Right lung (tissue), 5 donors: ENCODE measurements around the gene CDC45. TPM values are rescaled to one million over a fixed set of nuclear protein-coding genes. Genes with fewer than 3 reads are reported as not detected.
"Not testable (repeated sequence)": the region's sequence is repeated elsewhere in the genome, so short reads cannot be mapped to it uniquely, and the experiment has no call there.

Source experiments
- DNase-seq, 2 donors: peaks; one replicate each; pipeline ENCODE4 v3.0.0-alpha.2; 2013
- polyA plus RNA-seq, 5 donors: library from polyadenylated mRNA; unstranded; fragments of 120-200 nt; gene quantifications; one replicate each; pipeline versions ENCODE4 v1.2.1 to v1.2.3, GENCODE V29; 2013; ENCODE audit warnings: inconsistent platforms in 1 of 5, low replicate concordance in 1 of 5; ENCODE audit not compliant: insufficient read length in 5 of 5, insufficient read depth in 1 of 5

CDC45 gene
- polyA plus RNA-seq, 5 donors: 10.0 to 24.7 (median 18.3) TPM

DNA sequence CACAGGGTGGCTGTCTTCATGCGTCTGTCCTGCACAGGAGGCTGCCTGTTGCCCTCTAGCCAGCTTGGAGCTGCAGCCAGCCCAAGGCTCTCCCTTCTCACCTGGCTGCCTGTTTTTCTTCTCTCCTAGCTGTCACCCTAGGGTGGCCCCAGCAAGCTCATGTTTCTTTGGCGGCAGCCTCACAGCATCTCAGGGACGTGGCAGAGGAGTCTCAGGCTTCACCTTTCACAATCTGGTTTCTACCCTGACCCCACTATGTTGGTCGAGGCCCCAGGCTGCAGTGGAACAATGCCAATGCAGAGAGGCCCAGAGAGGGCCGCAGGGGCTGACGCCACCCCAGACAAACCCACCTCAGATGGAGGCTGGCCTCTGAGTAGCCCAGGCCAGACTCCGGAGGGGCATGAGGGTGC lies 47.0 kb downstream of the CDC45 start:
- no peak for DNase-seq

DNA sequence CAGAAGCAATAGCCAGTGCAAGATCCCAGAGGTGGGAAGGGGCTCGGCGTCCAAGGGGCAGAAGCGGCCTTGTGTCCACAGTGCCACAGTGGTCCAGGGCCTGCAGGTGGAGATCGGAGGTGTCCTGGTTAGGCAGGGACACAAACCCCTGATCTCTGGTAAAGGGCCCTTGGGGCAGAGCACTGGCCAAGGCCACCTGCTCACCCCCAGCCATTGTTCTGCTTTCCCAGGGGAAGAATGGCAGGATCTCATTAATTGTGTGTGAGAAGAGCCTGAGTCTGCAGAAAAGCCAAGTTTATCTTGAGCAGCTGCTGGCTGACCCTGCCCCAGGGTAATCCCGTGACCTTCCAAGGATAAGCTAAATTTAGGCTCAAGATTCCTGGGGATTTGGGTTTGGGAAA lies 47.6 kb downstream of the CDC45 start:
- no peak for DNase-seq

DNA sequence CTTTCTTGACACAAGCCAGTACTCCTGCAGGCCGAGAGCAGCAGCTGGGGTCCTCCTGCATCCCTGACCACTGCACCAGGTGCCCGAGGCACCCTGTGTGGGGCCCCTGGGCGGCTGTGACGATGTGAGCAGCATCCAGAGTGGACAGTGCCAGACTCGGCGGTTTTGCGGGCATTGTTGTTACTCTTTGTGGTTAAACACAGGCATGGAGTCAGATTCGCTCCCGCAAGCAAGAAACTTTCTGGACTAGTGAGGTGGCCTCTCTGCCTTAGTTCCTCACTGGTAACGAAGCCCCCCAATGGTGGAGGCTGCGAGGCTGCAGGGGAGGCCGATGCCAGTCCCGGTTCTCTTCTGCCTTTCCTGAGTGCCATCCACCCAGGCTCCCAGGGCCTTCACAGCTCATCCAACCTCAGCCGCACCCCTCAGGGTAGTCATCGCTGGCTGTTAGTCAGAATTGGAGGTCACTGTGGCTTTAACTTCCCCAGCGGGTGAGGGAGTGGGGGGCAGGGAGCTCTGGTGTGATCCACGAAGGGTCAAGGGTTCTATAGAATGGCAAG lies 48.2 kb downstream of the CDC45 start:
- no peak for DNase-seq

DNA sequence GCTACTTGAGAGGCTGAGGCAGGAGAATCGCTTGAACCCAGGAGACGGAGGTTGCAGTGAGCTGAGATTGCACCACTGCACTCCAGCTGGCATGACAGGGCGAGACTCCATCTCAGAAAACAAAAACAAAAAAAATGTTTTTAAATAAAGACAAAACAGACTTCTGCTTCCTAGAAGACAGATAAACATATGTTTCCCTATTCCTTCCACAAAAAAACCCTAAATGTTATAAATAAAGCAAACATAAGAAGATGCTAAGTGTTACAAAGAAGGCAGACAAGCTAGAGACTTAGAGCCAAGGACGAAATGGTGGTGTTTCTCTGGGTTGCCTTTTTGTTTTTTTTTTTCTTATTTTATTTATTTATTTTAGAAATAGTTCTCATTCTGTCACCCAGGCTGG lies 50.1 kb downstream of the CDC45 start:
- no peak for DNase-seq

DNA sequence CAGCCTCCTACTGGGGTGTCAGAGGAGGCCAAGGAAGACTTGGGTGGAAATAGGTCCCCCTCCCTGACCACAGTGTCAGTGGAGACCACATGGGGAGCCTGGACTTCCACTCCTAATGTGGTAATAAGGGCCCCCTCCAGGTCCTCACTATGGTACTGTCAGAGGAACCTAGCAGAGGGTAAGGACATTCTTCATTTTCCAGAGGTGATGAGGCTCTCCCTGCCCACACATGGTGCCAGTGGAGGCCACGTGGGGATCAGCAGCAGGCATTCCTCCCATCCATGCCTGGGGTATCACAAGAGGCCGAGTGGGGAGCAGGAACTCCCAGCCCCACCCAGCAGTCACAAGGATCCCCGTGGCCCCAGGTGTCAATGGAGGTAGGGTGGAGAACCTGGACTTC lies 51.0 kb downstream of the CDC45 start:
- no peak for DNase-seq

DNA sequence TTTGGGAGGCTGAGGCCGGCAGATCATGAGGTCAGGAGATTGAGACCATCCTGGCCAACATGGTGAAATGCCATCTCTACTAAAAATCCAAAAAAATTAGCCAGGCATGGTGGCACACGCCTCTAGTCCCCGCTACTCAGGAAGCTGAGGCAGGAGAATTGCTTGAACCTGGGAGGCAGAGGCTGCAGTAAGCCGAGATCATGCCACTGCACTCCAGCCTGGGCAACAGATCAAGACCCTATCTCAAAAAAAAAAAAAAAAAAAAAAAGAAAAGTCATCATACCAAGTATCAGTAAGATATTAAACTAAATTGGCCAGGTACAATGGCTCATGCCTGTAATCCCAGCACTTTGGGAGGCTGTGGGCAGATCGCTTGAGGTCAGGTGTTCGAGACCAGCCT lies 51.6 kb downstream of the CDC45 start:
- not testable (repeated sequence) for DNase-seq

DNA sequence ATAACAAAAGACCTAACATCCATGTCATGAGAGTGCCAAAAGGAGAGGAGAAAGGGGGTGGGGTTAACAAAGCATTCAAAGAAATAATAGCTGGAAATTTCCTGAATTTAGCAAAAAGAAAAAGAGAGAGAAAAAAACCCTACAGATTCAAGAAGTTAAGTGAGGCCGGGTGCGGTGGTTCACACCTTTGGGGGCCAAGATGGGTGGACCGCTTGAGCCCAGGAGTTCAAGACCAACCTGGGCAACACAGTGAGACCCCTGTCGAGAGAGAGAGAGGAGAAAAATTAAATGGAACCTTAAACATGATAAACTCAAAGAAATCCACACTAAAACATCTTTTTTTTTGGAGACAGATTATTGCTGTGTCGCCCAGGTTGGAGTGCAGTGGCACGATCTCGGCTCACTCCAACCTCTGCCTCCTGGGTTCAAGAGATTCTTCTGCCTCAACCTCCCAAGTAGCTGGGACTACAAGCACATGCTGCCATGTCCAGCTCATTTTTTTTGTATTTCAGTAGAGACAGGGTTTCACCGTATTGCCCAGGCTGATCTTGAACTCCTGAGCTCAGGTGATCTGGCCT lies 53.4 kb downstream of the CDC45 start:
- no peak for DNase-seq

DNA sequence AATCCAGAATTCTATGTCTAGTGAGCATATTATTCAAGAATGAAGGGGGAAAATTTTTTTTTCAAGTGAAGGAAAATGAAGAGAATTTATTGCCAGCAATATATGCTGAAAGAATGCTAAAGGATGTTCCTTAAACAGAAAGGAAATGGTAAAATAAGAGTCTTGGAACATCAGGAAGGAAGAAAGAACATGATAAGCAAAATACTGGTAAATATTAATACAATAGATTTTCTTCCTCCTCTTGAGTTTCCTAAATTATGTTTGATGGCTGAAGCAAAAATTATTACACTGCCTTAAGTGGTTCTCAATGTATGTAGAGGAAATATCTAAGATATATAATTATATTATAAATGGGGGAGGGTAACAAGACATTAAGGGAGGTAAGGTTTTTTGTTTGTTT lies 54.1 kb downstream of the CDC45 start:
- DNase-seq: no peak

DNA sequence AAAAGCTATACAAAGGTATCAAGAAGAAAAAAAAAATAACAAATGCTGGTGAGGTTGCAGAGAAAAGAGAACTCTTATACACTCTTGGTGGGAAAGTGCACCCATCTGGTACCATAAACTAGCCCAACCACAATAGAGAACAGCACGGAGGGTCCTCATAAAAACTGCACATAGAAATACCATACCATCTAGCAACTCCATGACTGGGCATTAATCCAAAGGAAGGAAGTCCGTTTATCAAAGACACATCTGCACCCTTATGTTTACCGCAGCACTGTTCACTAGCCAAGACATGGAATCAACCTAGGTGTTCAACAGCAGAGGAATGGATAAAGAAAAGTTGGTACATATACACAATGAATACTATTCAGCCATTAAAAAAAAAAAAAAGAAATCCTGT lies 55.3 kb downstream of the CDC45 start:
- no peak for DNase-seq

DNA sequence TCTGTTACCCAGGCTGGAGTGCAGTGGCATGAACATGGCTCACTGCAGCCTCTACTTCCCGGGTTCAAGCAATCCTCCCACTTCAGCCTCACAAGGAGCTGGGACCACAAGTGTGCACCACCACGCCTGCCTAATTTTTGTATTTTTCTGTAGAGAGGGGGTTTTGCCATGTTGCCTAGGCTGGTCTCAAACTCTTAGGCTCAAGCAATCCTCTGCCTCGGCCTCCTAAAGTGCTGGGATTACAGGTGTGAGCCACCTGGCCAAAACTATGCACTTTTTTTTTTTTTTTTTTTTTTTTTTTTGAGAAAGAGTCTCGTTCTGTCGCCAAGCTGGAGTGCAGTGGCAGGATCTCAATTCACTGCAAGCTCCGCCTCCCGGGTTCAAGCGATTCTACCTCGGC lies 56.8 kb downstream of the CDC45 start:
- DNase-seq: no peak

DNA sequence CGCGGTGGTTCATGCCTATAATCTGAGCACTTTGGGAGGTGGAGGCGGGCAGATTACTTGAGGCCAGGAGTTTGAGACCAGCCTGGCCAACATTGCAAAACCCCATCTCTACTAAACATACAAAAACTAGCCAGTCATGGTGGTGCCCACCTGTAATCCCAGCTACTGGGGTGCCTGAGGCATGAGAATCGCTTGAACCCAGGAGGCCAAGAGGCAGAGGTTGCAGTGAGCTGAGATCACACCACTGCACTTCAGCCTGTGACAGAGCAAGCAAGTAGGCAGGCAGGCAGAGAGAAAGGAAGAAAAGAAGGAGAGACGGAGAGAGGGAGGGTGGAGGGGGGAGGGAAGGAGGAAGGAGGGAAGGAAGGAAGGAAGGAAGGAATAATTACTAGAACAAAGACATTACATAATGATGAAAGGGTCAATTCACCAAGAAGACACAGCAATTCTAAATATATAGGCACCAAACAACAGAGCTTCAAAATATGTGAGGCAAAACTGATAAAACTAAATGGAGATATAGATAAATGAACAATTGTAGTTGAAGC lies 58.3 kb downstream of the CDC45 start:
- DNase-seq: no peak

DNA sequence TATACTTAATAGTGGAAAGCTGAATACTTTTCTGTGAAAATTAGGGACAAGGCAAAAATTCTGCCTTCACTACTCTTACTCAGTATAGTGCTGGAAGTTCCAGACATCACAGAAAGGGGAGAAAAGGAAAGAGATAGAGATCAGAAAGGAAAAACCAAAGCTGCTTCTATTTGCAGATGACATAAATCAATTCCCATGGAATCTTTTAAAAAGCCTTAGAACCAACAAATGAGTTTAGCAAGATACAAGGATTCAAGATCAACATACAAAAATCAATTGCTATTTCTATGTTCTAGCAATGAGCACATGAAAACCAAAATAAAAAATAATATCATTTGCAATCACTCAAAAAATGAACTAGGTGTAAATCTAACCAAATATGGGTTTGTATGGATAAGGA lies 60.7 kb downstream of the CDC45 start:
- DNase-seq: no peak

DNA sequence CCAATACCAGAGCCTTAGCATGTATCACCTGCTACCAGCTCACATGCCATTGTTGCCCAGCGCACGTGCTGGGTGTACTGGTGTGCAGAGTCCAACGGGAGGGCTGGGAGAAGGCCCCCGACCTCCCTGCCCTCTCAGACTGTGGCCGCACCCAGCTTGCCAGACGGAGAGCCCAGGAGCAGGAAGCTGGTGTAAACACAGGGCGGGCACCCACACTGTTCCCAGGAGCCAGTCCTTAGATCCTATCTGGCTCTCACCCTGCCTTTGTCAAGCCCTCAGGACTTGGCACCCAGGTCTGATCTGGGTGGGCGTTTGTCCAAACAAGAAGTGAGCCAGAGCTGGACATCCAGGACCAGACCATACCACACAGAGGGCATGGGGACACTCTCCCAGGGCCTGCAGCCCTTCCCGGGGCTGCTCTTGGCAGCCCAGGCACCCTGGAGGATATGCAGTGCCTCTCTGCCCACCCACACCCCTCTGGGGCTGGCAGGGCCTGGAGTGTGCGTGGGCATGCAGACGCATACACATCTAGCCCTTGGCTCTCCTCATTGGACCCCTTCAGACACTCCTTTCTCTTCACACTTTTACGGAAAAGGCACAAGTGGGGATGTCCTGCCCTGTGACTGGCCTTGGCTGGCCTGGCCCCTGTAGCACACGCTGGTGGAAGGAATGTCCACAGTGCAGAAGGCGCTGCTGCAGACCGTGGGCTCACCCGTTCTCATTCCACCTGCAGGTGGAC lies 64.4 kb downstream of the CDC45 start:
- DNase-seq: no peak

DNA sequence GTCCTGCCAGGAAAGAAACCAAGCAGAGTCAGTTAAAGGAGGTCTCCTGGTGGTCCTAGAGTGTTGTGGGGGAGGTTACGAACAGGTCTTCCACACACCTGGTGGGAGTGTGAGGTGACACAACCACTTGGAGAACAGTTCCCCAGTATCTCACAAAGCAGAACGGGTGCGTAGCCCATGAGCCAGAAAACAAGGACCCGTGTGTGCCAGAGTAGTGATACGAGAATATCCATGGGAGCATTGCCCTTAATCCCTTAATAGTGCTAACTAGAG lies 66.2 kb downstream of the CDC45 start:
- DNase-seq: no peak

DNA sequence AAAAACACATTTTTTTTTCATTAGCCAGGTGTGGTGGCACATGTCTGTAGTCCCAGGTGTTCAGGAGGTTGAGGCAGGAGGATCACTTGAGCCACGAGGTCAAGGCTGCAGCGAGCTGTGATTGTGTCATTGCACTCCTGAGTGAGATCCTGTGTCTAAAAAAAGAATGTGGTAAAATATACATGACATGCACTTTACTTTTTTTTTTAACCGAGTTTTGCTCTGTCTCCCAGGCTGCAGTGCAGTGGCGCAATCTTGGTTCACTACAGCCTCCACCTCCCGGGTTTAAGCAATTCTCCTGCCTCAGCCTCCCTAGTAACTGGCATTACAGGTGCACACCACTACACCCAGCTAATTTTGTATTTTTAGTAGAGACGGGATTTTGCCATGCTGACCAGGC lies 67.0 kb downstream of the CDC45 start:
- no peak for DNase-seq

DNA sequence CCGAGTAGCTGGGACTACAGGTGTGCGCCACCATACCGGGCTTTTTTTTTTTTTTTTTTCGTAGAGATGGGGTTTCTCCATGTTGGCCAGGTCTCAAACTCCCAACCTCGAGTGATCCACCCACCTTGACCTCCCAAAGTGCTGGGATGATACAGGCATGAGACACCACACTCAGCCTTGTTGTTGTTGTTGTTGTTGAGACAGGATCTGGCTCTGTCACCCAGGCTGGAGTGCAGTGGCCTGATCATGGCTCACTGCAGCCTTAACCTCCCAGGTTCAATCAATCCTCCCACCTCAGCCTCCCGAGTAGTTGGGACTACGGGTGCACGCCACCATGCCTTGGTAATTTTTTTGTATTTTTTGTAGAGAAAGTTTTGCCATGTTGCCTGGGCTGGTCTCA lies 67.9 kb downstream of the CDC45 start:
- DNase-seq: no peak

DNA sequence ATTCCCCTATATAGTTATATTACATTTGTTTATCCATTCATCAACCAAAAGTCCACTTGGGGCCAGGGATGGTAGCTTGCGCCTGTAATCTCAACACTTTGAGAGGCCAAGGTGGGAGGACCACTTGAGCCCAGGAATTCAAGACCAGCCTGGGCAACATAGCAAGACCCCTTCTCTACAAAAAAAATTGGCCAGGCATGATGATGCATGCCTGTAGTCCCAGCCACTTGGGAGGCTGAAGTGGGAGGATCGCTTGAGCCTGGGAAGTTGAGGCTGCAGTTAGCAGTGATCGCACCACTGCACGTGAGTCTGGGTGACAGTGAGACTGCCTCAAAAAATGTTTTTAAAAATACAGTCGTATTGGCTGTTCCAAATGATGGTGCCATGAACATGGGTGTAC lies 68.7 kb downstream of the CDC45 start:
- not testable (repeated sequence) for DNase-seq

DNA sequence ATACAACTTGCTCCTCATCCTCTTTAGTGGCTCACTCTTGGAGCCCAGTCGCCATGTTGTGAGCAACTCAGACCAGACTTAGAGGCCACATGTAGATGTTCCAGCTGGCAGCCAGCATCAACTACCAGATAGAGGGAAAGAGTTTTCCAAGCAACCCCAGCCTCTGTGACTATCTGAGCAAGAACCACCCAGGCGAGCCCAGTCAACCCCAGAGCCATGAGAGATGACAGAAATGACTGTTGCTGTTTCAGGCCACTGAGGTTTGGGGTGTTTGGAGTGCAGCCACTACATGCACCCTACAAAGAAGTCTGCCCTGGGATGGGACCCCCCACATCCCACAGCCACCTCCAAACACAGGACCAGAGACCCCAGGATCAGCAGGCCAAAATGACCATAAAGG lies 69.2 kb downstream of the CDC45 start:
- DNase-seq: no peak

DNA sequence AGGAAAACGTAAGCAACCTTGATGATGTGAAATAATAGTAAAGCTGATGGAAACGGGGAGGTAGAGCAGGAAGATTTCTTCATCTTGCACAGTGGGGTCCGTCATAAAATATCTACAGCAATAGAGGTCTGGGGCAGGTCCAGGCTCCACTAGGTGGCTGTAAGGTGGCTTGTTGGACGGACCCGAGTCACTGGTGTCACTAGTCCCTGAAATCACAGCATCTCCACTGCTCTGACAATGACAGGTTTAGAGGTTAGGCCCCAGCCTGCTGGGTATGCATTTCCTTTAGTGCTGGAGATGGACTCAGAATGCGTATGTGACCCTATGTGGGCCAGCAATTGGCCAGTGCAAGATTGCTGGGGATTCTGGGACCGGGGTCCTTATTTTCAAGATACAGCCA lies 69.7 kb downstream of the CDC45 start:
- DNase-seq: no peak

DNA sequence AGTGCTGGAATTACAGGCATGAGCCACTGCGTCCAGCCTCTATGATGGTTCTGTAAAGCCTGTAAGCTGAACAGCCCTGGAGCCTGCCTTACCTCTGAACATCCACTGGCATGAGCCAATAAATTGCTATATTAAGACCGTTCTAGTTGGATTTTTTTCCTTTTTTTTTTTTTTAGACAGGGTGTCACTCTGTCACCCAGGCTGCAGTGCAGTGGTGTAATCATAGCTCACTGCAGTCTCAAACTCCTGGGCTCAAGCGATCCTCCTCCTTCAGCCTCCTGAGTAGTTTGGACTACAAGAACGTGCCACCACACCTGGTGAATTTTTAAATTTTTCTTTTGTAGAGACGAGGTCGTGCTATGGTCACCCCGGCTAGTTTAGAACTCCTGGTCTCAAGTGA lies 70.7 kb downstream of the CDC45 start:
- no peak for DNase-seq

DNA sequence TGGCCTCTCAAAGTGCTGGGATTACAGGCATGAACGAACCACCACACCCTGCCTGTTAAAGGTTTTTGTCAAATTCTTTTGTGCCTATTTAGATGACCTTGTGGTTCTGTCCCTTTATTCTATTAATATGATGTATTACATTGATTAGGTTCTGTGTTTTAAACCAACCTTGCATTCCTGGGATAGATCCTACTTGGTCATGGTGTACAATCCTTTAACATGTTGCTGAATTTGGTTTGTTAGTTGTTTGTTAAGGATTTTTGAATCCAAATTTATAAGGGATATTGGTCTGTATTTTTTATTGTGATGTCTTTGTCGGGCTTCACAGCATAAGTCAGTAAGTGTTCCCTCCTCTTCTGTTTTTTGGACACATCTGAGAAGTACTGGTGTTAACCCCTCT lies 73.5 kb downstream of the CDC45 start:
- no peak for DNase-seq

DNA sequence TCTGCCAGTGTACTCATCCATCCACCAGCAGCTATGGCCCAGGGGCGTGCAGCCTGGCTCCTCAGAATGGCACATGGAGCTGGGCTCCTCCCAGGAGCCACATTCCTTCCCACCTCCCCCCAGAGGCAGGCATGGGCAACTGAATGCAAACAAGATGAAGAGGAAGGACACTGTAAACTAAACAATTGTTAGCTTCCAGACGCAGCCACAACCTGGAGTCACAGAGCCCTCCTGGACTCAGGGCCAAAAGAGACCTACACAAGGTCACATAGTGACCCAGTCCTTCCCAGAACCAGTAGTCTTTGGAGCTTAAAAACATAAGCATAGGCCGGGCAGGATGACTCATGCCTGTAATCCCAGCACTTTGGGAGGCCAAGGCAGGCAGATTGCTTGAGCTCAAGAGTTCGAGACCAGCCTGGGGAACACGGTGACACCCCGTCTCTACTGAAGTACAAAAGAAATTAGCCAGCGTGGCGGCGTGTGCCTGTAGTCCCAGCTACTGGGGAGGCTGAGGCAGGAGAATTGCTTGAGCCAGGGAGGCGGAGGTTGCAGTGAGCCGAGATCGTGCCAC lies 75.2 kb downstream of the CDC45 start:
- DNase-seq: no peak

DNA sequence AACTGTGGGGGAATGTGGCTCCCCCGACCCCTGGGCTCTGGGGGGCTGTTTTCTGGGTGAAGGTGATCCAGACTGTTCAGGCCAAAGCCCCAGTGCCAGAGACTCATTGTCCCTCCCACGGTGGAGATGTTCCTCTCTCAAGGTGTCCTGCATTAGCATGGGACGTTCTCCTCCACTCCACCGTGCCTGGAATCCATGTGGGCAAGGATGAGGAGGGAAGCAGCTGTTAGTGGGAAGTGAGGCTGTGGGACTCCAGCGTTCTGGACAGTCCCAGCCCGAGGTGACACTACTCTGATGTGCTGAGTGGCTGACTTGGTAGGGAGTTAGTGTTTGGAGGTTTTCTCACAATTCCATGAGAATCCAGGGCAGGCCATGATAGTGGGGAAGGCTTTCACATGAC lies 75.9 kb downstream of the CDC45 start:
- no peak for DNase-seq
